Thyroid gland (tissue), 4 donors: ENCODE results near the gene KLHL36.

Source experiments
- CTCF ChIP-seq, 6 experiments: fragments of 200-600 bp in 3 of 6; fragments of 450-650 bp in 3 of 6; sonication (generic) in 3 of 6; IDR thresholded peaks; one replicate each; pipeline ENCODE4 v1.5.1; 2016 to 2019; ENCODE audit warnings: antibody characterized with exemption in 6 of 6, mild to moderate bottlenecking in 2 of 6, inconsistent platforms in 1 of 6, moderate library complexity in 1 of 6
- POLR2A ChIP-seq, 2 donors: fragments of 450-650 bp; IDR thresholded peaks; one replicate each; pipeline ENCODE4 v1.6.1; 2017; ENCODE audit warnings: antibody characterized with exemption in 2 of 2, mild to moderate bottlenecking in 2 of 2, moderate library complexity in 1 of 2

- TF ChIP-seq POLR2A (IDR thresholded peaks at IDR 0.05), result no peak
- no peak for TF ChIP-seq CTCF (IDR thresholded peaks at IDR 0.05)
Observed at GRCh38 chr16:84683691-84684591, 35.6 kb downstream of the KLHL36 start.
